OCI-LY7 (cell line): ENCODE data around the gene MEIS2.

ENCODE experiments used
- CTCF ChIP-seq: fragments of 200-600 bp; sonication (generic); conservative IDR thresholded peaks from 2 replicates; pipeline ENCODE4 v1.5.1; 2014; ENCODE audit warnings: mild to moderate bottlenecking, antibody characterized with exemption, low read length, moderate library complexity, mixed read lengths
- EZH2phosphoT487 ChIP-seq: fragments of 200-600 bp; sonication (generic); IDR thresholded peaks from 2 replicates; pipeline ENCODE4 v1.6.1; 2018; ENCODE audit warnings: low read depth, borderline replicate concordance, mild to moderate bottlenecking, mixed run types, antibody characterized with exemption, low read length, moderate library complexity, mixed read lengths

- TF ChIP-seq CTCF = no peak
- TF ChIP-seq EZH2phosphoT487 = no peak
Observed at GRCh38 chr15:37008205-37008604, 92.1 kb downstream of the MEIS2 start.
